Effector memory CD8-positive, alpha-beta T cell (primary cell): ENCODE measurements around the gene B3GNT8.
A peak's percentile ranks its signal among the peaks of the same experiment; 100 is the strongest.
"Not testable (repeated sequence)": the region's sequence is repeated elsewhere in the genome, so short reads cannot be mapped to it uniquely, and the experiment has no call there.

ENCODE experiments used
- ATAC-seq: fragments of 150-1000 bp; cut with Tn5 transposase; replicated peaks from 2 replicates; pipeline ENCODE4 v1.10.0; 2021; ENCODE audit warnings: mild to moderate bottlenecking, moderate library complexity
- DNase-seq, 3 experiments: peaks; one replicate each; pipeline ENCODE4 v3.0.0; 2021
- H3K27ac Mint-ChIP-seq, 2 donors: one replicate each; pipeline ENCODE4 v1.8.0; 2022; ENCODE audit warnings: mild to moderate bottlenecking in 2 of 2, mixed read lengths in 2 of 2, moderate library complexity in 2 of 2
- H3K27me3 Mint-ChIP-seq, 2 donors: one replicate each; pipeline ENCODE4 v1.8.0; 2022; ENCODE audit warnings: mixed read lengths in 2 of 2
- H3K36me3 Mint-ChIP-seq: one replicate; pipeline ENCODE4 v1.8.0; 2022; ENCODE audit warnings: mild to moderate bottlenecking, moderate library complexity, mixed read lengths; ENCODE audit not compliant: insufficient read depth
- H3K4me1 Mint-ChIP-seq, 2 donors: one replicate each; pipeline ENCODE4 v1.8.0; 2022; ENCODE audit warnings: low read depth in 2 of 2, mixed read lengths in 2 of 2
- H3K4me3 Mint-ChIP-seq, 2 donors: one replicate each; pipeline ENCODE4 v1.8.0; 2022; ENCODE audit warnings: mild to moderate bottlenecking in 2 of 2, mixed read lengths in 2 of 2, moderate library complexity in 2 of 2
- H3K9me3 Mint-ChIP-seq, 2 donors: one replicate each; pipeline ENCODE4 v1.8.0; 2022; ENCODE audit warnings: mixed read lengths in 2 of 2

B3GNT8 gene

GRCh38 chr19:41445575-41445974, 18.4 kb upstream of the B3GNT8 start:
- Mint-ChIP-seq H3K36me3 (peaks cover 3% of the 10 kb centered on the region), H3K4me1 (peaks cover 9 to 10% of the 10 kb centered on the region in 2 donors), H3K4me3 (no peak overlapping the region), H3K27me3 (peaks cover 34 to 57% of the 10 kb centered on the region in 2 donors), H3K27ac (no peak overlapping the region), H3K9me3 (no peaks in the 10 kb centered on the region)
- DNase-seq (no peak), ATAC-seq (no peak)

GRCh38 chr19:41443813-41444455, 16.8 kb upstream of the B3GNT8 start:
- peaks cover 22 to 44% of the 10 kb centered on the region in 2 donors for H3K27me3 Mint-ChIP-seq
- no peak overlapping the region for H3K27ac Mint-ChIP-seq
- DNase-seq (no peak), ATAC-seq (no peak)
- H3K9me3 Mint-ChIP-seq: no peaks in the 10 kb centered on the region
- no peaks in the 10 kb centered on the region for H3K4me1 Mint-ChIP-seq
- H3K36me3 Mint-ChIP-seq: no peaks in the 10 kb centered on the region
- H3K4me3 Mint-ChIP-seq: no peak overlapping the region

DNA sequence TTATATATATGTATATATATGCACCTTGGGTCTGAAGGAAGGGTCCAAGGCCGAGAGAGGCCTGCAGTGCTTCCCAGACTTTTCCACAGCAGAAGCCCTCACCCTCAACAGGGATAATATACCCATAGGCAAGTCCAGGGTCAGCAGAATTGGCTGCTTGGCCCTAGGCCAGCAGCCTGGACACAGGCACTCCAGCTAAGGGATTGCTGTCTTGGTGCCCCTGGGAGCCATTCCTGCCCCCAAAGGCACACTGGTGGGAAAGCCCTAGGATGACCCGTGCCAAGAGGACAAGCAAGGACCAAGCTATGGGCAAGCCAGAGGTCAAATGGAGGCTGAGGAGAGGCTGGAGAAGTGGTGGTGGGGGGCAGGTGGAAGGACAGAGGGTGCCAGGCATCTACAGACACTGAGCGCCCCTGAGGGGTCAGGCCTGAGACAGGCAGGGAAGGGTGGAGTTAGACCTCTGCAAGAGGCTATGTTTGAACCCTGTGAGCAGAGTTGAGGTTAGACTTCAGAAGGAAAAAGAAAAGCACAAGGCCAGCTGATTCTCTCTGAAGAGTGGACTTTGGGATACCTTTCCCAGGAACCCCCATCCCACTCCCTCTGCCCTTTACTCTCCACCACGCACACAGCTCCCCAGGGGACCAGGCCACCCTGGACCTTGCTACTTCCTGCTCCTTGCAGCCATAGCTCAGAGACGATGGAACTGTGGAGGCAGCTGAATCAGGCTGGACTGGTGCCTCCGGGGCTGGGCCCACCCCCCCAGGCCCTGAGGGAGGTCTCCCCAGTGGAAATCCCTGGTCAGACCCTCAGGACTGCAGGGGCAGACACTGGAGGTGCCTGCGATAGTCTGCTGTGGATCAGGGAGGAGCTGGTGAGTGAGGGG, 15.5 kb upstream of the B3GNT8 start, which contains the start of gene ERICH4:
Gene ERICH4 (plus strand): TSS at position 684 of the 883 bp plus-strand sequence. CDS start 14 bp downstream, at position 698.
- Mint-ChIP-seq H3K4me3 (no peak within 1 kb of the TSS), H3K4me1 (peaks cover 4 to 8% of the 10 kb centered on the region in 2 donors), H3K27ac (no peak within 1 kb of the TSS), H3K27me3 (peaks cover 22 to 37% of the 10 kb centered on the region in 2 donors), H3K36me3 (peaks cover 2% of the 10 kb centered on the region), H3K9me3 (no peaks in the 10 kb centered on the region)
- ATAC-seq (no peak), DNase-seq (no peak)

GRCh38 chr19:41441321-41441945, 14.3 kb upstream of the B3GNT8 start:
- Mint-ChIP-seq H3K4me3 (no peak overlapping the region), H3K36me3 (peaks cover 2% of the 10 kb centered on the region), H3K27me3 (peaks cover 19 to 24% of the 10 kb centered on the region in 2 donors), H3K27ac (no peak overlapping the region), H3K4me1 (peaks cover 7 to 12% of the 10 kb centered on the region in 2 donors), H3K9me3 (no peaks in the 10 kb centered on the region)
- ATAC-seq (no peak), DNase-seq (no peak)

DNA sequence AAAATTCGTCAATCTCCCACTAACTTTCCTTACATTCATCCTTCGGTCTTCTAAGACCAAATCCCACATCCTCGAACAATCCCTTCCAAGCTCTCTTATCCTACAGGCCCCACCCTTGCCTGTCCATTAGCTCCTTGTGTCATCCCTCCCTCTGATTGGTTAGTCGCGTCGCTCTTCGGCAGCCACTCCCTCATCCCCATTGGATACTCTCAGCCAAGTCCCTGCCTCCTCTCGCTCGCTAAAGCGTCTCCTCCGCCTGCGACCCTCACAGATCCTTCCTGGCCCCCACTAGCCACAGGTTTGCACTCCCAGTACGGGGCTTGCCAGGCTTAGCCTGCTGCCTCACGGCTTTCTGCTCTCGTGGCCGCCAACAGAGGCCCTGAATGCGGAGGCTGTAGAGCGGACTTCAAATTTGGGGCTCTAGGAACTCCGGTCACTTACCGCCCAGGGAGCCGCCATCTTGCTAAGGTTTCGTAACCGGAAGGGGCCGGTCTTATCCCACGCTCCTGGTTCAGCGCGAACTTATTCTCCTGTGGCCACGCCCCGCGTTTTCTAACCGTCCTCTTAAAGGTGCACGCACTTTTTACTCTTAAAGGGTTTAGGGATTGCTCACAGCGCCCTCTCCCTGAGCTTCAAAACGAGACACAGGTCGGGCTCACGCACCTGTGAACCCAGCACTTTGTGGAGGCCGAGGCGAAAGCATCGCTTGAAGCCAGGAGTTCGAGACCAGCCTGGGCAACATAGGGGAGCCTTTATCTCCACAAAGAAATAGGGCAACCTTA, 12.5 kb upstream of the B3GNT8 start, which contains the start of gene DMAC2:
Gene DMAC2 (minus strand): TSS at position 472 of the 782 bp plus-strand sequence. CDS start 13 bp downstream, at position 459.
- Mint-ChIP-seq H3K36me3 (peaks cover 2% of the 10 kb centered on the region), H3K27ac (no peak within 1 kb of the TSS), H3K4me3 (no peak within 1 kb of the TSS), H3K4me1 (peaks cover 7 to 12% of the 10 kb centered on the region in 2 donors), H3K9me3 (no peaks in the 10 kb centered on the region), H3K27me3 (peaks cover 12 to 16% of the 10 kb centered on the region in 2 donors)
- peak; percentile 85 to 91 (median 89) for DNase-seq
- peak; percentile 99 for ATAC-seq

GRCh38 chr19:41437944-41438574, 10.9 kb upstream of the B3GNT8 start:
- Mint-ChIP-seq H3K9me3 (no peaks in the 10 kb centered on the region), H3K4me3 (peak overlapping the region; percentile 17 to 43), H3K36me3 (peaks cover 10% of the 10 kb centered on the region), H3K27me3 (peaks cover 0 to 2% of the 10 kb centered on the region in 2 donors), H3K4me1 (peaks cover 7 to 16% of the 10 kb centered on the region in 2 donors), H3K27ac (peak overlapping the region; percentile 44 to 53)
- no peak for DNase-seq
- ATAC-seq: no peak

DNA sequence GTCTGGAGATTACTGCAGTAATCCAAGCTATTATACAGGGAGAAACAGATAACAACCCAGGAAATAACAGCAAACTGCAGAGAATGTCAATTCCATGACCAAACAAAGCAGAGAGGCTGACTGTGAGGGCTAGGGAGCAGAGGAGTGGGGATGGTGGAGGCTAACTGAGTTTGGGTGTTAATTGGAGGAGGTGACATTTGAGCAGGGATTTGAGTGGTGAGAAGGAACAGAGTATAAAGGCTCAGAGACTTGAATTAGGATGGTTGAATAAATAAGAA, 9.4 kb upstream of the B3GNT8 start:
- Mint-ChIP-seq H3K27ac (peak overlapping the region in 1 of 2 donors; percentile 23), H3K36me3 (peaks cover 16% of the 10 kb centered on the region), H3K9me3 (no peaks in the 10 kb centered on the region), H3K4me3 (no peak overlapping the region), H3K4me1 (peaks cover 8 to 16% of the 10 kb centered on the region in 2 donors), H3K27me3 (no peaks in the 10 kb centered on the region)
- DNase-seq: no peak
- ATAC-seq: no peak

- ATAC-seq: no peak
- Mint-ChIP-seq H3K9me3 (no peaks in the 10 kb centered on the region), H3K27me3 (no peaks in the 10 kb centered on the region), H3K4me1 (peaks cover 13 to 21% of the 10 kb centered on the region in 2 donors), H3K4me3 (no peak overlapping the region), H3K27ac (peak overlapping the region in 1 of 2 donors; percentile 23), H3K36me3 (peaks cover 16% of the 10 kb centered on the region)
- no peak for DNase-seq
Observed at GRCh38 chr19:41435936-41436673, 8.9 kb upstream of the B3GNT8 start.

DNA sequence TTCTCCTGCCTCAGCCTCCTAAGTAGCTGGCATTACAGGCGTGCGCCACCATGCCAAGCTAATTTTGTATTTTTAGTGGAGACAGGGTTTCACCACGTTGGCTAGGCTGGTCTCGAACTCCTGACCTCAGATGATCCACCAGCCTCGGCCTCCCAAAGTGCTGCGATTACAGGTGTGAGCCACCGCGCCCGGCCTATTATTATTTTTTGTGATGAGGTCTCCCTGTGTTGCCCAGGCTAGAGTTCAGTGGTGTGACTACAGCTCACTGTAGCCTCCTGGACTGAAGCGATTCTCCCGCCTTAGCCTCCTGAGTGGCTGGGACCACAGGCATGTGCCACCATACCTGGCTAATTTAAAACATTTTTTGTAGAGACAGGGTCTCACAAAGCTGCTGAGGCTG, 8.2 kb upstream of the B3GNT8 start:
- Mint-ChIP-seq H3K36me3 (peaks cover 16% of the 10 kb centered on the region), H3K4me1 (peaks cover 15 to 24% of the 10 kb centered on the region in 2 donors)
- H3K9me3 Mint-ChIP-seq, H3K4me3 Mint-ChIP-seq, ATAC-seq, DNase-seq, H3K27me3 Mint-ChIP-seq, H3K27ac Mint-ChIP-seq: not testable (repeated sequence)

GRCh38 chr19:41434450-41434849, 7.3 kb upstream of the B3GNT8 start:
- ATAC-seq: no peak
- Mint-ChIP-seq H3K36me3 (peaks cover 16% of the 10 kb centered on the region), H3K4me1 (peaks cover 15 to 24% of the 10 kb centered on the region in 2 donors), H3K9me3 (no peaks in the 10 kb centered on the region), H3K27me3 (no peaks in the 10 kb centered on the region), H3K27ac (no peak overlapping the region), H3K4me3 (no peak overlapping the region)
- no peak for DNase-seq

GRCh38 chr19:41433171-41433570, 6.0 kb upstream of the B3GNT8 start:
- no peak for ATAC-seq
- no peaks in the 10 kb centered on the region for H3K9me3 Mint-ChIP-seq
- peaks cover 18 to 25% of the 10 kb centered on the region in 2 donors for H3K4me1 Mint-ChIP-seq
- no peak overlapping the region for H3K27ac Mint-ChIP-seq
- peaks cover 16% of the 10 kb centered on the region for H3K36me3 Mint-ChIP-seq
- H3K4me3 Mint-ChIP-seq: no peak overlapping the region
- no peak for DNase-seq
- no peaks in the 10 kb centered on the region for H3K27me3 Mint-ChIP-seq
